Fibroblast of mammary gland (primary cell): ENCODE measurements around the gene TEDC2.

Experiments
- DNase-seq: peaks from one replicate; pipeline ENCODE4 v3.0.0-alpha.2; 2010; ENCODE audit warnings: low read depth
- H3K4me3 ChIP-seq: 2 replicates; pipeline ENCODE4 v1.5.1; 2011; ENCODE audit warnings: low read depth, mild to moderate bottlenecking, low read length, moderate library complexity; ENCODE audit not compliant: control insufficient read depth
- CTCF ChIP-seq: conservative IDR thresholded peaks from 2 replicates; pipeline ENCODE4 v1.5.1; 2011; ENCODE audit warnings: low read depth, low read length, inconsistent platforms; ENCODE audit not compliant: control insufficient read depth, insufficient read depth

TEDC2 gene

DNA sequence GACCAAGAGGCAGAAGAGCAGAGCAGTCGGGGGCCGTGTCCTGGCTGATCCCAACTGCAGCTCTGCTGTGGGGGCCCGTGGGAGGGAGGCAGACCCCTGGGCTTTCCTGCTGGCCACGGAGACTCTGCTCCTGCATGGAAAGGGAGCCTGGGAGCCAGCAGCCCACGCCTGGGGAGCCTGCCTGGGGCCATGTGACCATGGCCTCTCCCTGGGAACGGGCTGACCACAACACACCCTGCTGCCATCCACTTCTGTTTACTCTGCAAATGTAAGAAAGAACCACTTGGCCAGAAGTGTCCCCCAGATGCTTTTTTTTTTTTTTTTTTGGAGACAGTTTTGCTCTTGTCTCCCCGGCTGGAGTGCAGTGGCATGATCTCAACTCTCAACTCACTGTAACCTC lies 2.0 kb upstream of the TEDC2 start:
- no peak for DNase-seq
- no peak for TF ChIP-seq CTCF
- no peak overlapping the region for H3K4me3 ChIP-seq

DNA sequence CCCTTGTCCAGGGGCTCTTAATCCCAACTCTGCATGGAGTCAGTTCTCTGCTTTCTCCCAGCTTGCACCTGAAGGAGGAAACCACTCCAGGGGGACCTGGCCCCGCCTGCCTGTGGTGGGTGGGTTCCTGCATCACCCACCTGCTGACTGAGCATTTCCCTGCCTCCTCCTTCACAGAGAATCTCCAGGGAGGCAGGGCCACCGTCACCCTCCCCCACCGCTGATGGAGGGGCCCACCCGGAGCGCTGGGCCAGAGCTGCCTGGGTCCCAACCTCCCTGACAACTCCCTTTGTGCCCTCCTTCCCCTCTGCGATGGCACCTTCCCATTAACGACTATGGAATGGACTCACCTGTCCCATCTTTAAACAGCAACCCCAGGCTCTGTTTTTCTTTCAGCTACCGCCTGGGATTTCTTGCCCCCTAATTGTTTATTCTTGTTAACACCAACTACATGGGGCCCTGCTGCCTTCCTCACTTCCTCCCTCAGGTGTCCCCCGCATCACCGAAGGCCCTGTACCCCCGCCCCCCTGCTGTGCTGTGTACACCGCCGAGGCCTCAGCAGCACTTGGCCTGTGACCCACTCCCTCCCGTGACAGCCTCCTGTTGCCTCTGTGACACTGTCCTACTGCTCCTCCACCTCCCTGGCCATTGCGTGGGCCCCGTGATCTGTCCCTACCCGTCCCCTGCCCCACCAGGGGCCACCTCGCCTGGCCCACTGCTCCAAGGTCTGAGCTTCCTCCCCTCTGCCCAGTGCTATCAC lies 842 bp upstream of the TEDC2 start:
- H3K4me3 ChIP-seq, result peak overlapping the region; percentile 53
- DNase-seq, result no peak

GRCh38 chr16:2460391-2460713 lies 443 bp downstream of the TEDC2 start:
- DNase-seq, result no peak
- peak overlapping the region; percentile 50 for H3K4me3 ChIP-seq
- TF ChIP-seq CTCF, result no peak

More for the DNA sequence above, 842 bp upstream of the TEDC2 start:
- TF ChIP-seq CTCF, result no peak

- no peak for DNase-seq
- no peak overlapping the region for H3K4me3 ChIP-seq
- TF ChIP-seq CTCF, result no peak
Measured at GRCh38 chr16:2460916-2461315, 1.0 kb downstream of the TEDC2 start.

DNA sequence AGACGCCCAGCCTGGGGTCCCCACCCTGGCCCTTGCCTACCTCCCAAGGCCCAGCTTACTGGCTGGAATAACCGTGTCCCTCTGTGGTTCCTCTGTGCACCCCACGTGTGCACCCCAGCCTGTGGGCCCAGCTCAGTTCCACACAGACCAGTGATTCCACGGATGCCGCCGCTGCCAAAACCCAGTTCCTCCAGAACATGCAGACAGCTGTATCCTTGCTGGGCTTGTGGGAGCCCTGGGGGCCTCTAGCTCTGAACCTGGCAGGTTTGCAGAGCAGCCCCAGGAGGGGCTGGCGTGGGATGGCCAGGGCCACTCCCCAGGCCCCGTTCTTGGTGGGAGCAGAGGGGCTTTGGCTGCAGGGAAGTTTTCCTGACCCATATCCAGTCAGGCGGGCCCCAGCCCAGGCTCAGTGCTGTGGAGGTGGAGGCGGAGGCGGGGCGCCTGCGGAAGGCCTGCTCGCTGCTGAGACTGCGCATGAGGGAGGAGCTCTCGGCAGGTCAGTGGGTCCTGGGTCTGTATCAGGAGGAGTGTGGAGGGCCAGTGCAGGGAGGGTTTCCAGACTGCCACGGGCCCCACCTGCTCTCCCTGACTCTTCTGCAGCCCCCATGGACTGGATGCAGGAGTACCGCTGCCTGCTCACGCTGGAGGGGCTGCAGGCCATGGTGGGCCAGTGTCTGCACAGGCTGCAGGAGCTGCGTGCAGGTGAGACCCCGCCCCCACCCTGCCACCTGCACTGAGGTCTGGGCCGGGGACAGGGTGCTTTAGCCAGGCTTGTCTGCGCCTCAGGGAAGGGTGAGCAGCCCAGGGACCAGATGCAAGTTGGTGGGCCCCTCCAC lies 2.3 kb downstream of the TEDC2 start:
- no peak for DNase-seq
- H3K4me3 ChIP-seq, result no peak overlapping the region
- TF ChIP-seq CTCF, result no peak

DNA sequence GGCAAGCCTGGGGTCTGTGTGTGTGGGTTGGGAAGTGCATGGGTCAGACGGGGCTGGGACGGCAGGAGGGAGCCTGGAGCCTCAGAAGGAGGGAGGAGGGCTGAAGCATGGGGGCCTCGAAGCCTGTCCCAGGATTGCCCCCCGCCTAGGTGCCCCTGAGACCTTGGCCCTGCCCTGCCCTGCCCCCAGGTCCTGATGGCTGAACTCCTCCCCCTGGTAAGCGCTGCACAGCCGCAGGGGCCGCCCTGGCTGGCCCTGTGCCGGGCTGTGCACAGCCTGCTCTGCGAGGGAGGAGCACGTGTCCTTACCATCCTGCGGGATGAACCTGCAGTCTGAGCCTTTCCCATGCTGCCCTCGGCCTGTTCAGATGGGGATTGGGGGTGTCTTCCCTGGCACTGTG lies 4.4 kb downstream of the TEDC2 start:
- no peak overlapping the region for H3K4me3 ChIP-seq
- no peak for TF ChIP-seq CTCF
- no peak for DNase-seq
